CD4-positive, alpha-beta T cell (primary cell): ENCODE data around the gene SDHA. TPM values are rescaled to one million over a fixed set of nuclear protein-coding genes. Genes with fewer than 3 reads are reported as not detected.
A peak's percentile ranks its signal among the peaks of the same experiment; 100 is the strongest.
"Not testable (repeated sequence)": the region's sequence is repeated elsewhere in the genome, so short reads cannot be mapped to it uniquely, and the experiment has no call there.

Source experiments
- ATAC-seq: fragments of 200-7000 bp; cut with Tn5 transposase; one replicate; pipeline ENCODE4 v1.10.0; 2022; ENCODE audit warnings: mild to moderate bottlenecking; ENCODE audit not compliant: poor library complexity
- CTCF ChIA-PET: fragments of 350-600 bp; sonication (Branson Sonifier 250); formaldehyde crosslinking; loops from one replicate; lab custom pipeline; 2021; ENCODE audit warnings: antibody characterized with exemption, inconsistent platforms; lab: Charles Lee
- POLR2A ChIA-PET: fragments of 350-600 bp; sonication (Branson Sonifier 250); formaldehyde crosslinking; loops from one replicate; lab custom pipeline; 2021; ENCODE audit warnings: antibody characterized with exemption, inconsistent platforms; lab: Charles Lee
- DNase-seq, 14 experiments: peaks; one replicate each; pipeline ENCODE4 v3.0.0-alpha.2; 2013 to 2020; ENCODE audit warnings: mixed read lengths in 2 of 14
- H3K27ac ChIP-seq, 2 donors: one replicate each; pipeline versions ENCODE4 v1.5.1 to v1.7.0; 2013; ENCODE audit warnings: low read length in 2 of 2, low read depth in 1 of 2, mild to moderate bottlenecking in 1 of 2
- H3K27me3 ChIP-seq, 2 experiments: 1 replicate in 1 of 2; 2 replicates in 1 of 2; pipeline versions ENCODE4 v1.6.1 to v1.7.0; 2013; ENCODE audit warnings: low read length in 2 of 2, control low read depth in 1 of 2, mild to moderate bottlenecking in 1 of 2, moderate library complexity in 1 of 2; ENCODE audit not compliant: insufficient read depth in 2 of 2, control insufficient read depth in 1 of 2
- H3K36me3 ChIP-seq: one replicate; pipeline ENCODE4 v1.6.1; 2013; ENCODE audit warnings: low read length, control low read depth; ENCODE audit not compliant: insufficient read depth
- H3K4me1 ChIP-seq: one replicate; pipeline ENCODE4 v1.6.1; 2013; ENCODE audit warnings: low read length, control low read depth; ENCODE audit not compliant: insufficient read depth
- H3K4me3 ChIP-seq: one replicate; pipeline ENCODE4 v1.5.1; 2013; ENCODE audit warnings: mild to moderate bottlenecking, low read length, moderate library complexity
- H3K9me3 ChIP-seq, 2 experiments: 1 replicate in 1 of 2; 2 replicates in 1 of 2; pipeline versions ENCODE4 v1.6.1 to v1.7.0; 2013; ENCODE audit warnings: low read length in 2 of 2, mild to moderate bottlenecking in 2 of 2, control low read depth in 1 of 2, moderate library complexity in 1 of 2; ENCODE audit not compliant: control insufficient read depth in 1 of 2, insufficient read depth in 1 of 2
- H3K27ac Mint-ChIP-seq: one replicate; pipeline ENCODE4 v1.8.0; 2020; ENCODE audit warnings: mixed read lengths
- H3K27me3 Mint-ChIP-seq: one replicate; pipeline ENCODE4 v1.8.0; 2021; ENCODE audit warnings: mixed read lengths
- H3K36me3 Mint-ChIP-seq: one replicate; pipeline ENCODE4 v1.8.0; 2021; ENCODE audit warnings: low read depth, mixed read lengths
- H3K4me1 Mint-ChIP-seq: one replicate; pipeline ENCODE4 v1.8.0; 2021; ENCODE audit warnings: low read depth, mixed read lengths
- H3K4me3 Mint-ChIP-seq: one replicate; pipeline ENCODE4 v1.8.0; 2020; ENCODE audit warnings: mild to moderate bottlenecking, mixed read lengths
- H3K9me3 Mint-ChIP-seq: one replicate; pipeline ENCODE4 v1.8.0; 2020; ENCODE audit warnings: mixed read lengths
- CTCF ChIP-seq: fragments of 200-600 bp; IDR thresholded peaks from one replicate; pipeline ENCODE4 v1.8.0; 2022; ENCODE audit warnings: antibody characterized with exemption, mild to moderate bottlenecking
- intact Hi-C, 2 experiments: fragments of 100-400 bp; cut with DNase I in 1 of 2; cut with micrococcal nuclease in 1 of 2; formaldehyde crosslinking; loops; one replicate each; pipeline versions ENCODE4 v1.15.1 to v1.9.0; 2023 to 2025; cut with DNase I, micrococcal nuclease
- total RNA-seq, 174 experiments: library from RNA in 2 of 174; stranded (reverse) in 2 of 174; gene quantifications; one replicate each; pipeline ENCODE4 v1.2.3 and lab custom pipeline; 2021 to 2026

SDHA gene
- total RNA-seq, 2 experiments from 2014 or later = 244 to 245 TPM

GRCh38 chr5:251538-251937 is 33.4 kb downstream of the SDHA start:
- not testable (repeated sequence) for ATAC-seq

GRCh38 chr5:251975-252374 is 33.9 kb downstream of the SDHA start:
- ATAC-seq, POLR2A ChIA-PET, H3K4me1 Mint-ChIP-seq, intact Hi-C loops, H3K27me3 Mint-ChIP-seq, H3K4me3 Mint-ChIP-seq, DNase-seq, H3K9me3 Mint-ChIP-seq, H3K27ac Mint-ChIP-seq, H3K27me3 ChIP-seq, CTCF ChIA-PET, H3K9me3 ChIP-seq, H3K4me3 ChIP-seq: not testable (repeated sequence)
- peaks cover 18% of the 10 kb centered on the region for H3K4me1 ChIP-seq
- peaks cover 49% of the 10 kb centered on the region for H3K36me3 ChIP-seq
- H3K27ac ChIP-seq = peak overlapping the region in 1 of 2 donors; percentile 52
- H3K36me3 Mint-ChIP-seq = peaks cover 66% of the 10 kb centered on the region

More at GRCh38 chr5:251538-251937, 33.4 kb downstream of the SDHA start:
- H3K9me3 Mint-ChIP-seq, DNase-seq, POLR2A ChIA-PET, H3K27me3 Mint-ChIP-seq, H3K4me3 ChIP-seq, H3K27ac Mint-ChIP-seq, intact Hi-C loops, H3K4me1 Mint-ChIP-seq, H3K9me3 ChIP-seq, H3K27ac ChIP-seq, CTCF ChIA-PET, H3K4me3 Mint-ChIP-seq, H3K27me3 ChIP-seq: not testable (repeated sequence)
- peaks cover 18% of the 10 kb centered on the region for H3K4me1 ChIP-seq
- peaks cover 46% of the 10 kb centered on the region for H3K36me3 ChIP-seq
- H3K36me3 Mint-ChIP-seq = peaks cover 64% of the 10 kb centered on the region

- H3K36me3 ChIP-seq = peaks cover 51% of the 10 kb centered on the region
- Mint-ChIP-seq H3K27ac (peak overlapping the region; percentile 45), H3K4me1 (peaks cover 9% of the 10 kb centered on the region)
Observed at GRCh38 chr5:252546-252945, 34.4 kb downstream of the SDHA start.

GRCh38 chr5:254322-254721 is 36.2 kb downstream of the SDHA start:
- H3K9me3 Mint-ChIP-seq, H3K4me3 Mint-ChIP-seq, ATAC-seq, POLR2A ChIA-PET, CTCF ChIA-PET, H3K27ac ChIP-seq, H3K27me3 Mint-ChIP-seq, H3K27ac Mint-ChIP-seq, H3K9me3 ChIP-seq, H3K4me1 Mint-ChIP-seq, H3K4me3 ChIP-seq, intact Hi-C loops, DNase-seq, H3K27me3 ChIP-seq: not testable (repeated sequence)
- H3K4me1 ChIP-seq = peaks cover 18% of the 10 kb centered on the region
- peaks cover 63% of the 10 kb centered on the region for H3K36me3 Mint-ChIP-seq
- peaks cover 38% of the 10 kb centered on the region for H3K36me3 ChIP-seq

More at GRCh38 chr5:252546-252945, 34.4 kb downstream of the SDHA start:
- POLR2A ChIA-PET = no interaction called here
- TF ChIP-seq CTCF = no peak
- H3K36me3 Mint-ChIP-seq = peaks cover 66% of the 10 kb centered on the region
- peak overlapping the region; percentile 30 for H3K4me3 Mint-ChIP-seq
- ATAC-seq (no peak), DNase-seq (peak in 1 of 14 experiments; percentile 22)
- no peaks in the 10 kb centered on the region for H3K27me3 Mint-ChIP-seq
- peak overlapping the region; percentile 10 for H3K4me3 ChIP-seq
- peaks cover 18% of the 10 kb centered on the region for H3K4me1 ChIP-seq
- CTCF ChIA-PET = no interaction called here
- peak overlapping the region in 1 of 2 donors; percentile 72 for H3K27ac ChIP-seq
- H3K9me3 Mint-ChIP-seq = no peaks in the 10 kb centered on the region
- no peaks in the 10 kb centered on the region for H3K27me3 ChIP-seq
- H3K9me3 ChIP-seq = no peaks in the 10 kb centered on the region
- intact Hi-C loops = no loop called here

- H3K27ac ChIP-seq, ATAC-seq, DNase-seq, H3K9me3 Mint-ChIP-seq, H3K27me3 Mint-ChIP-seq, intact Hi-C loops, H3K9me3 ChIP-seq, H3K4me3 Mint-ChIP-seq, H3K4me1 Mint-ChIP-seq, H3K27me3 ChIP-seq, CTCF ChIA-PET, POLR2A ChIA-PET, H3K4me3 ChIP-seq, H3K27ac Mint-ChIP-seq: not testable (repeated sequence)
- peaks cover 56% of the 10 kb centered on the region for H3K36me3 Mint-ChIP-seq
- H3K36me3 ChIP-seq = peaks cover 36% of the 10 kb centered on the region
- peaks cover 18% of the 10 kb centered on the region for H3K4me1 ChIP-seq
Observed at GRCh38 chr5:255116-255515, 37.0 kb downstream of the SDHA start.

- H3K4me3 ChIP-seq, H3K27ac ChIP-seq, ATAC-seq, H3K27ac Mint-ChIP-seq, H3K27me3 Mint-ChIP-seq, H3K27me3 ChIP-seq, DNase-seq, H3K4me3 Mint-ChIP-seq, H3K4me1 Mint-ChIP-seq, H3K9me3 Mint-ChIP-seq, intact Hi-C loops, H3K9me3 ChIP-seq: not testable (repeated sequence)
- CTCF ChIA-PET = interaction anchor here (0.8 kb wide), 1 partner anchor 67 kb away, joined by 3 read pairs; no protein-coding TSS in a partner anchor
- peaks cover 36% of the 10 kb centered on the region for H3K36me3 ChIP-seq
- POLR2A ChIA-PET = interaction anchor here (0.6 kb wide), 1 partner anchor 15 kb away, joined by 3 read pairs; no protein-coding TSS in a partner anchor
- H3K4me1 ChIP-seq = peaks cover 18% of the 10 kb centered on the region
- H3K36me3 Mint-ChIP-seq = peaks cover 54% of the 10 kb centered on the region
Observed at GRCh38 chr5:256347-256746, 38.2 kb downstream of the SDHA start.
